HCT116 (cell line): Measurements from ENCODE around the gene ATP5PD. TPM values are rescaled to one million over a fixed set of nuclear protein-coding genes. Genes with fewer than 3 reads are reported as not detected.

Experiments used
- ATAC-seq: fragments of 200-7000 bp; cut with Tn5 transposase; 2 replicates; pipeline ENCODE4 v1.9.1; 2020; ENCODE audit warnings: mild to moderate bottlenecking, moderate library complexity
- BruUV-seq: library from RNA; stranded (reverse); fragments of 400-500 nt; replicated peaks from 2 replicates; lab custom pipeline; 2021; lab: Mats Ljungman, UMichigan
- CTCF ChIA-PET: fragments of 300-600 bp; sonication (Branson Sonifier 250); formaldehyde crosslinking; loops from one replicate; lab custom pipeline; 2021; ENCODE audit warnings: antibody characterized with exemption; lab: Charles Lee
- POLR2A ChIA-PET: fragments of 300-600, 350-600 bp; sonication (Branson Sonifier 250); formaldehyde crosslinking; loops from one replicate; lab custom pipeline; 2021; ENCODE audit warnings: antibody characterized with exemption; lab: Charles Lee
- RAD21 ChIA-PET, 2 experiments: fragments of 300-600 bp; sonication (Branson Sonifier 250); formaldehyde crosslinking; loops; one replicate each; lab custom pipeline; 2023; ENCODE audit warnings: low total read pairs in 2 of 2; ENCODE audit not compliant: uncharacterized antibody in 2 of 2, unreplicated experiment in 2 of 2, low non-redundant PET in 1 of 2; lab: Charles Lee
- DNase-seq: peaks from one replicate; pipeline ENCODE4 v3.0.0-alpha.2; 2010; ENCODE audit warnings: low read depth, low spot score
- H2AFZ ChIP-seq: fragments of 200-600 bp; shearing (Covaris generic), sonication (generic); 2 replicates; pipeline ENCODE4 v1.6.1; 2017; ENCODE audit warnings: low read depth, mixed run types, mixed read lengths, antibody characterized with exemption, low read length; ENCODE audit not compliant: poor library complexity, severe bottlenecking
- H3K27ac ChIP-seq: 2 replicates; pipeline ENCODE4 v1.5.1; 2012; ENCODE audit warnings: low read depth, low read length
- H3K27me3 ChIP-seq: fragments of 200-600 bp; sonication (generic); 2 replicates; pipeline ENCODE4 v1.6.1; 2016; ENCODE audit warnings: mixed run types, low read length, mixed read lengths; ENCODE audit not compliant: insufficient read depth
- H3K36me3 ChIP-seq, 2 experiments: fragments of 200-500 bp in 1 of 2; fragments of 200-600 bp in 1 of 2; sonication (Bioruptor generic) in 1 of 2; sonication (generic) in 1 of 2; 2 replicates each; pipeline versions ENCODE4 v1.5.1 to v1.6.1; 2014 to 2016; ENCODE audit warnings: low read length in 2 of 2, inconsistent platforms in 1 of 2, mixed read lengths in 1 of 2, mixed run types in 1 of 2; ENCODE audit not compliant: insufficient read depth in 2 of 2, control insufficient read depth in 1 of 2
- H3K4me1 ChIP-seq, 2 experiments: fragments of 200-600 bp in 1 of 2; sonication (generic) in 1 of 2; 2 replicates each; pipeline versions ENCODE4 v1.5.1 to v1.6.1; 2012 to 2017; ENCODE audit warnings: low read length in 2 of 2, inconsistent platforms in 1 of 2, mild to moderate bottlenecking in 1 of 2, mixed read lengths in 1 of 2, mixed run types in 1 of 2, moderate library complexity in 1 of 2; ENCODE audit not compliant: insufficient read depth in 2 of 2, control insufficient read depth in 1 of 2
- H3K4me2 ChIP-seq: fragments of 200-600 bp; sonication (generic); 2 replicates; pipeline ENCODE4 v1.6.1; 2017; ENCODE audit warnings: mixed run types, low read length, mixed read lengths
- H3K4me3 ChIP-seq, 2 experiments: fragments of 200-600 bp in 1 of 2; sonication (generic) in 1 of 2; replicated peaks in 1 of 2; 2 replicates each; pipeline ENCODE4 v1.5.1; 2011 to 2016; ENCODE audit warnings: low read length in 2 of 2, control low read depth in 1 of 2, low read depth in 1 of 2, mild to moderate bottlenecking in 1 of 2, mixed read lengths in 1 of 2, mixed run types in 1 of 2
- H3K79me2 ChIP-seq: fragments of 200-600 bp; sonication (generic); 2 replicates; pipeline ENCODE4 v1.6.1; 2017; ENCODE audit warnings: mild to moderate bottlenecking, mixed run types, low read length, moderate library complexity, mixed read lengths; ENCODE audit not compliant: insufficient read depth
- H3K9ac ChIP-seq: fragments of 200-600 bp; sonication (generic); 2 replicates; pipeline ENCODE4 v1.6.1; 2016; ENCODE audit warnings: low read length, mixed read lengths
- H3K9me2 ChIP-seq: fragments of 200-600 bp; sonication (generic), shearing (Covaris generic); 2 replicates; pipeline ENCODE4 v1.6.1; 2017; ENCODE audit warnings: mixed run types, mild to moderate bottlenecking, moderate library complexity; ENCODE audit not compliant: insufficient read depth
- H3K9me3 ChIP-seq, 2 experiments: fragments of 200-500 bp in 1 of 2; fragments of 200-600 bp in 1 of 2; sonication (Bioruptor generic) in 1 of 2; sonication (generic) in 1 of 2; 2 replicates each; pipeline ENCODE4 v1.6.1; 2014 to 2017; ENCODE audit warnings: low read length in 2 of 2, mixed read lengths in 2 of 2, inconsistent platforms in 1 of 2, low read depth in 1 of 2, mild to moderate bottlenecking in 1 of 2, mixed run types in 1 of 2, moderate library complexity in 1 of 2; ENCODE audit not compliant: control insufficient read depth in 1 of 2, insufficient read depth in 1 of 2
- H4K20me1 ChIP-seq: fragments of 200-600 bp; sonication (generic), shearing (Covaris generic); 2 replicates; pipeline ENCODE4 v1.6.1; 2017; ENCODE audit warnings: mixed run types, mild to moderate bottlenecking, moderate library complexity; ENCODE audit not compliant: insufficient read depth
- CTCF ChIP-seq, 3 experiments: fragments of 200-600 bp in 1 of 3; sonication (generic) in 1 of 3; IDR thresholded peaks in 2 of 3; conservative IDR thresholded peaks in 1 of 3; 2 replicates each; pipeline ENCODE4 v1.5.1; 2012 to 2017; ENCODE audit warnings: low read depth in 2 of 3, low read length in 2 of 3, antibody characterized with exemption in 1 of 3, borderline replicate concordance in 1 of 3, control low read depth in 1 of 3, mild to moderate bottlenecking in 1 of 3, mixed read lengths in 1 of 3, mixed run types in 1 of 3, moderate library complexity in 1 of 3; ENCODE audit not compliant: insufficient read depth in 1 of 3
- EZH2 ChIP-seq: fragments of 200-600 bp; sonication (generic); IDR thresholded peaks from 2 replicates; pipeline ENCODE4 v1.6.1; 2017; ENCODE audit warnings: antibody characterized with exemption, mixed run types
- FOSL1 ChIP-seq: IDR thresholded peaks from 2 replicates; pipeline ENCODE4 v1.6.1; 2012; ENCODE audit warnings: low read depth
- POLR2A ChIP-seq: IDR thresholded peaks from 2 replicates; pipeline ENCODE4 v1.7.0; 2011; ENCODE audit warnings: borderline replicate concordance; ENCODE audit not compliant: insufficient read depth, insufficient read length; ENCODE audit errors: extremely low read depth
- SIN3A ChIP-seq: IDR thresholded peaks from 2 replicates; pipeline ENCODE4 v1.6.1; 2012; ENCODE audit warnings: low read depth
- SP1 ChIP-seq: IDR thresholded peaks from 2 replicates; pipeline ENCODE4 v1.6.1; 2012; ENCODE audit warnings: low read depth
- TCF7L2 ChIP-seq: IDR thresholded peaks from 2 replicates; pipeline ENCODE4 v1.7.0; 2011; ENCODE audit warnings: borderline replicate concordance, inconsistent platforms; ENCODE audit not compliant: insufficient read depth, insufficient read length; ENCODE audit errors: extremely low read depth
- YY1 ChIP-seq: IDR thresholded peaks from 2 replicates; pipeline ENCODE4 v1.6.1; 2011; ENCODE audit warnings: low read length, low read depth, moderate library complexity, mild to moderate bottlenecking; ENCODE audit not compliant: insufficient replicate concordance; ENCODE audit errors: extremely low read depth
- ZBTB33 ChIP-seq: IDR thresholded peaks from 2 replicates; pipeline ENCODE4 v1.6.1; 2011; ENCODE audit warnings: mild to moderate bottlenecking, low read length, moderate library complexity; ENCODE audit not compliant: insufficient replicate concordance; ENCODE audit errors: extremely low read depth
- ZFX ChIP-seq: fragments of 450-650 bp; IDR thresholded peaks from 2 replicates; pipeline ENCODE4 v1.6.1; 2017
- ZNF274 ChIP-seq: fragments of 200-500 bp; sonication (Bioruptor generic); IDR thresholded peaks from 2 replicates; pipeline ENCODE4 v1.6.1; 2014; ENCODE audit warnings: mild to moderate bottlenecking, low read depth, low read length, inconsistent platforms
- intact Hi-C: fragments of 100-400 bp; cut with micrococcal nuclease; formaldehyde crosslinking; loops from 2 replicates; pipeline ENCODE4 v1.10.0; 2022
- total RNA-seq: library from RNA; stranded (reverse); gene quantifications from one replicate; pipeline ENCODE4 v1.2.1, GENCODE V29; 2021; ENCODE audit not compliant: unreplicated experiment
- TF ChIP-seq, protein P1 (sequence below): IDR thresholded peaks from 2 replicates; pipeline ENCODE4 v1.6.1; 2012

ATP5PD gene
- total RNA-seq, 1 experiment from 2014 or later, result 407 TPM

DNA sequence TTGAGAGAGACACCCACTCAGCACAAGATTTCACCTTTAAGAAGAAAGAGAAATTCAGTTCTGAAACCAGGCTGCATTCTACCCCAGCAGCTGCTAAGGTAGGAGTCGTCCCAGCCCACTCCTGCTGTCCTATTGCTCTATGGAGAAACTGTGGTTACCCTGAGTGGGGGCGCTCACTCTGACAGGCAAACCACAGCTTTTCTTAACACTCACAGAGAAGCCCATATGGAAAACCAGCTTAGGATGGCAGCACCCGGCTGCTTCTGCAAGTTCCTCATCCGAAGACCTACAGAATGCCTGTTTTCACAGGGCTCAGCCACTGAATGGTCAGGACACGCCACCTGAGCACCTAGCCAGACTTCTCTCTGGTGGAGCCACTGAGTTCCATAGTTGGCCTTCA, 7.5 kb downstream of the ATP5PD start (continued):
- no peak for TF ChIP-seq CTCF (IDR thresholded peaks at IDR 0.05 in 2 of 3, conservative IDR thresholded peaks at IDR 0.05 in 1 of 3; ENCODE audit: borderline replicate concordance in 1 of 3, insufficient read depth in 1 of 3, low read depth in 2 of 3, low read length in 2 of 3)
- no peak for TF ChIP-seq EZH2
- no peak for TF ChIP-seq TCF7L2
- no peak for TF ChIP-seq ZFX
- TF ChIP-seq YY1, result no peak
- TF ChIP-seq FOSL1, result no peak
- no peak for TF ChIP-seq SP1

DNA sequence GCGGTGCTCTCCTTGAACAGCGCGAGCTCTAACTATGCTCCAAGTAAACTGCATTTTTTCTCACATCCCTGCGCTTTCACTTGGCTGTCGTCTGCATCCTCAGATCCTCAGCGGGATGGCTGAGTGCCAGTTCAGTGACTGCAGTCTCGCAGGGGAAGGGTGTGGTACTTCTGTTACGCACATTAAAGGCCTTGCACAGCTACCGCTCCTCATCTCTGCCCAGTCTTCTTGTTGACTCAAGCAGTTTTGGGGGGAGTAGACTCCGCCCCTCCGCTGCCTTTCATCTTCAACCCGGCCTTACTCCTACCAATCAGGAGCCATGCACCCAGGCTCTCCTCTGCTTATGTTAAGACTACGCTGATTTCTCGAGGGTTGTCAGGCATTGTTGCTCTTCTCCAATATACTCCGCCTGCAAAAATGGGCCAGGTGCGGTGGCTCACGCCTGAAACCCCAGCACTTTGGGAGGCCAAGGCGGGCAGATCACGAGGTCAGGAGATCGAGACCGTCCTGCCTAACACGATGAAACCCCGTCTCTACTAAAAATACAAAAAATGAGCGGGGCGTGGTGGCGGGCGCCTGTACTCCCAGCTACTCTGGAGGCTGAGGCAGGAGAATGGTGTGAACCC, 10.0 kb downstream of the ATP5PD start:
- H2AFZ ChIP-seq, result no peak overlapping the region
- no peaks in the 10 kb centered on the region for H3K27me3 ChIP-seq
- no TSS peak for BruUV-seq
- ChIA-PET CTCF (interaction anchor here (2.9 to 3.5 kb wide), 2 partner anchors 10 to 75 kb away, joined by 12 to 31 read pairs; partner anchors contain the start of genes ATP5PD and KCTD2), POLR2A (interaction anchor here (0.6 kb wide), 1 partner anchor 87 kb away, joined by 4 read pairs; no protein-coding TSS in a partner anchor), RAD21 (interaction anchor here in 1 of 2 experiments (2.5 kb wide), 1 partner anchor 76 kb away, joined by 9 read pairs; no protein-coding TSS in a partner anchor)
- peak overlapping the region; percentile 87 for H3K27ac ChIP-seq
- no peaks in the 10 kb centered on the region for H3K9me2 ChIP-seq
- H3K4me2 ChIP-seq, result peak overlapping the region; percentile 86
- DNase-seq, result peak; percentile 89
- peak overlapping the region in 1 of 2 experiments; percentile 24; a peak in 2 of 4 replicates for H3K4me3 ChIP-seq
- peaks cover 45 to 58% of the 10 kb centered on the region in 2 experiments for H3K4me1 ChIP-seq
- peak; percentile 98 for TF ChIP-seq TCF7L2
- peak; percentile 6 for TF ChIP-seq YY1
- TF ChIP-seq ZBTB33, result no peak
- peak; percentile 60 for TF ChIP-seq SP1
- 0 out of 2 replicates have a peak, but pooled peaks have one; percentile 28 for TF ChIP-seq SIN3A
- no peak for TF ChIP-seq POLR2A
- TF ChIP-seq, protein P1, sequence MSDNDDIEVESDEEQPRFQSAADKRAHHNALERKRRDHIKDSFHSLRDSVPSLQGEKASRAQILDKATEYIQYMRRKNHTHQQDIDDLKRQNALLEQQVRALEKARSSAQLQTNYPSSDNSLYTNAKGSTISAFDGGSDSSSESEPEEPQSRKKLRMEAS, result peak; percentile 55; the same call in 1 of the 2 replicates
- no peak for TF ChIP-seq ZNF274
- H3K9ac ChIP-seq, result peak overlapping the region; percentile 43
- H3K79me2 ChIP-seq, result no peaks in the 10 kb centered on the region
- intact Hi-C loops, result no loop called here
- ATAC-seq, result peak; percentile 17
- H4K20me1 ChIP-seq, result no peaks in the 10 kb centered on the region
- peaks cover 27 to 28% of the 10 kb centered on the region in 2 experiments for H3K36me3 ChIP-seq
- no peaks in the 10 kb centered on the region for H3K9me3 ChIP-seq
